Measurements from ENCODE around the gene EZH2.

EZH2 gene

DNA sequence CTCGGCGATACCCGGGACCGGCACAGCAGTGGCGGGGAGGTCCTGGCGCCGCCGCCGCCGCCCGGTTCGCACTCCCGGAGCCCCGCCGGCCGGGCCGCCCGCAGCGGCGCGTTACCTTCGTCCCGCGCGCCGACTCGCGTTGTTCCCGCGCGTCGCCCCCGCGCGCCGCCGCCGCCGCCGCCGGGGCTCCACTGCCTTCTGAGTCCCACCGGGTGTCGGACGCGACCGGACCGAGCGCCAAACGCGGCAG, at the start of gene EZH2:
Gene EZH2, minus strand, starts transcription at position 243 of the 250 bp plus-strand sequence. CDS start 36,993 bp downstream, outside the sequence.
- no peak for DNase-seq

DNA sequence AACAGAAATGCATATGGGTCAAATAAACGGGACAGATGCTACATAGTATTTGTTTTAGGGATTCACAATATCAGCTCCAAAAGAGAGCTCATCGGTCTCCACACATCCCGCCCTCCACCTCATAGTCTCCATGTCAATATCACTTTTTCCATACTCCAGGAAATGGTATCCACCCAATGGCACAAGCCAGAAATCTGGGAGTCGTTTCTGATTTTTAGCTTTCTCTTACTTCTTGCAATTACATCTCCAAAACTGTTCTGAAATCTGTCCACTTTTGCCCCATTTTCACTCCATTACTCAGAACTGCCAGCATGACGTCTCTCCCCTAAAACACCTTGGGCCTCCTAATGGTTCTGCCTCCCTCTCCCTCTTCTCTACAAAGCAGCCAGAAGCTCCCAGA, 47.4 kb upstream of the EZH2 start:
- DNase-seq: no peak

- no peak for DNase-seq
These were observed 46.2 kb upstream of the EZH2 start for GRCh38 chr7:148930335-148930734.

DNA sequence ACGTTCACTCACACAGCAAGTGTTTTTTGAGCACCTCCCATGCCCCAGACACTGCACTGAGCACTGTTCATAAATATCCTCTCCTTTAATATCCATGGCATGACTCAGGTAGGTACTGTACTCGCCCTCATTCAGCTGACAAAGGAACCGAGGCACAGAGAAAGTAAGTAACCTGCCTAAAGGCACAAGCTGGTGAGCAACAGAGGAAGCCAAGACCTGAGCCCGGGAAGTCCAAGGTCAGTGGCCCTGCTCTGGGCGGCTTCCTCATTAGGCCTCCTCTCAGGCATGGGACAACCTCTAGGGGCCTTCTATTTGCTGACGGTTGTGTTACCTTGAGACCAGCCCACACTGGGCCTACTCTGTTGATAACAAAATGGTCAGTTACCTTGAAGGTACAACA, 45.1 kb upstream of the EZH2 start:
- no peak for DNase-seq

DNA sequence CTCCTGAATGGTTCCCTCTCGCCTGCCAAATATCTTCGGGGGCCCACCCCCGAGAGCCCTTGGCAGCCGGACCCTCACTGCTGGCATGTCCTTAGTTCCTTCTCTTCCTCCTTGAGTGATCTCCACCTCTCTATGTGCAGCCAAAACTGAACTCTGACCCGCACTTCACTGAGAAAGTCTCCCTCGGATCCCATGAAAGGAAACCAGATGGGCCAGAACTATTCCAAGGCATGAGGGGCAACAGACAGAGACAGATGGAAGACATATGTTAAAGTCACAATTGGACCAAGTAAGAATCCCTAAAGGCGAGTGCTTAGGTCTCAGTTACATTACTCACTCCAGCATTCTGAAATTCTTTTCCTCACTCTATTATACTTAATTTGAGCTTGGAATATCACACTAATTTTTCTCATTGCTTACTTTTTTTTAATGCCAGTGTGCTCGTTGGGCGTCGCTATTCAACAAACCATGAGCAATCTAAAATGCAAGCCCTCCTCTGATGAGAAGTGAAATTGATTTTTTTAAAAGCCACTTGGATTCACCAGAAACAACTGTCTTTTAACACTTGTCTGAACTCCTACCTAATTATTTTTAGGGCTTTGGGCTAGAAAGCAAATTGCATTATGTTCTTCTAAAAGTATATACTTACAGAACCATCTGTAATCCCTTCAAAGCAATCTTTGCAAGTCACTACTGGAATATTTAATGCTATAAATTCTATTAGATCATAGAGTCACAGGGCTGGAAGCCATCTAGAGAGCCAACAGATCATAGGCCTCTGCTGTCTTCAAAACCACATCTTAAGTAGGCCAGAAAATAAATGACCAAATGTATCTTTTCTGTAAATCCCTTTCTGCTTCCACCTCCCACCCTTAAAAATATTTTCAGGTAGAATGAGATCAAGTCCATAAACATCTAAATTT, 43.3 kb upstream of the EZH2 start:
- DNase-seq: no peak

- no peak for DNase-seq
These were observed 41.7 kb upstream of the EZH2 start for GRCh38 chr7:148925836-148926235.

GRCh38 chr7:148924011-148924410, 39.9 kb upstream of the EZH2 start:
- DNase-seq: no peak

GRCh38 chr7:148921806-148922205, 37.7 kb upstream of the EZH2 start:
- DNase-seq: no peak

DNA sequence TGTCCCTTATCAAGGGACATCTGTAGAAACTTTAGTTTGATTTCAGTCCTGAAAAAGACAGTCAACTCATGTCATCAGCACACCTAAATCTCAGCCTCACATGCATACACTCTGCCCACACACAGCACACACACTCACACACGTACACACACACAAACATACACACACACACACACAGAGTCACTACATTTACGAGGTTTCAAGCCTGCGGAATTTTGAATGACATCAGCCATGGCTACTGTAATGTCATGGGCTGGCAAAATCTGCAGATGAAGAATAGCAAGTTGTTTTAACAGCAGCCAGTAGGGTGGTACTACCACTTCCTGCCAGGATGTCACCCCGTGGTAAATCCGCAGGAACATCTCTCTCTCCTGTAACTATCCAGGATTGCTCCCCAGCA, 37.1 kb upstream of the EZH2 start:
- no peak for DNase-seq

GRCh38 chr7:148919859-148920258, 35.8 kb upstream of the EZH2 start:
- DNase-seq: no peak

DNA sequence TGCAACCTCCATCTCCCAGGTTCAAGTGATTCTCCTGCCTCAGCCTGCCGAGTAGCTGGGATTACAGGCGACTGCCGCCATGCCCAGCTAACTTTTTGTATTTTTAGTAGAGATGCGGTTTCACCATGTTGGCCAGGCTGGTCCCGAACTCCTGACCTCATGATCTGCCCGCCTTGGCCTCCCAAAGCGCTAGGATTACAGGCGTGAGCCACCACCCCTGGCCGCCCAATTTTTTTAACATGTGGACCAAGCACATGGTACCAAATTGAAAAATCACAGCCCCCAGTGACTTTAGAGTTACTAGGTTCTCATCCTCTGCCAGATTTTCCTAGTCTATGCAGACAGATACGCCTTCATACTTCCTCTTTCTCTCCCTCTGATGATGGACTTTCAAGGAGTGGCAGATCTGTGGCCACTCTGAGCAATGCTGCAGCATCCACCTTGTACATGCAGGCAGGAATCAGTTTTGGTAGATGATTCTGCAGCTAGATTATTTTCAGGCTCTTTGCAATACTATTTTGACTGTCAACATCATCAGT, 34.0 kb upstream of the EZH2 start:
- no peak for DNase-seq

DNA sequence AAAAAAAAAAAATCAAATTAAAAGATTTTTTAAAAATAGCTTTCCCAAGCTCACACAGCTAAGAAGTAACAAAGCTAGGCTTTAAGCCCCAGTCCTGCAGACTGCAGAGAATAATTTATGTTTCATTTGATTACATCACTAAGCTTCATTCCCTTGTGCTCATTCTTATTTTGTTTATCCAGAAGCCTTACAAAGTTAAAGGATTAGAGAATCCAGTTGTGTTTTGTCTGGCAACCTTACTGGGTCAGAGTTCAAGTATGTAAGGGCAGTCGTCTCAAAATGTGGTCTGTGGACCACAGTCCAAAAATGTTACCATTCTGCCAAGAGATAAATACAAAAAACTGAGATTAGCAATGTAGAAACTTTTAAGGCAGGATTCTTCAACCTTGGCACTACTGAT, 32.1 kb upstream of the EZH2 start:
- DNase-seq: peak; percentile 65

GRCh38 chr7:148915211-148915610, 31.1 kb upstream of the EZH2 start:
- DNase-seq: no peak

- peak; percentile 72 for DNase-seq
These were observed 30.2 kb upstream of the EZH2 start for GRCh38 chr7:148914208-148914777.

DNA sequence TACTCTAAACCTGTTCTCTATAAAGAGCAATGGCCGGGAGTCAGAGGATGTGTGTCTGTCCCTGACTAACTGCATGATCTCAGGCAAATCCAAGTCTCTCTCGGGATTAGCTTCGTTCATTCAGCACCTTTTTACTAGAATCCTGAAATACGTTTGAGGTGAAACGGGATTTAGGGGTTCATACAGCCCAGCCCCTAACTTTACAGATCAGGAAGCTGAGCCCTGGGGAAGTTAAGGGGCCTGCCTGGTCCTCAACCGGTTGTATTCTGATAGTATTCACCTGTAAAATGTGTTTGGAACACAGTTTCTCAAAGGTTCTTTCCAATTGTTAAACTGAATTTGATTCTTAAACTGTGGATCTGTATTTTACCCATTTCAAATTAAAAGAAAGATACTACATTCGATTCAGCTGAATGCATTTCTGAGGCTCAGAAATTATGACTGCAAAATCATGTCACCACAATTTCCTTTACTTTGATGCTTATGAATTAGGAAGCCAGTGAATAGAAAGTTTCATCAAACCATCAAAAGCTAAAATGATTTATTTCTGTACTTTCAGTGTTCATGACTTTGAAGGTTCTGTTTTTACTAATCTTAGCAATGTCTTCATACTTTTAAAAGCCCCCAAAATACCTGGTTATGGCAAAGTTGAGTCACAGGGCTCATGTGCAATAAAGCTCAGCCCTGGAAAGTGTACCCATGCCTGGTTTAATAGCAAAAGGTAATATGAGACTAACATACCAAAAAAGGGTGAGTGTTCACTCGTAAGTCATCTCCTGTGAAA, 28.9 kb upstream of the EZH2 start:
- no peak for DNase-seq

GRCh38 chr7:148912151-148912550, 28.1 kb upstream of the EZH2 start:
- no peak for DNase-seq

DNA sequence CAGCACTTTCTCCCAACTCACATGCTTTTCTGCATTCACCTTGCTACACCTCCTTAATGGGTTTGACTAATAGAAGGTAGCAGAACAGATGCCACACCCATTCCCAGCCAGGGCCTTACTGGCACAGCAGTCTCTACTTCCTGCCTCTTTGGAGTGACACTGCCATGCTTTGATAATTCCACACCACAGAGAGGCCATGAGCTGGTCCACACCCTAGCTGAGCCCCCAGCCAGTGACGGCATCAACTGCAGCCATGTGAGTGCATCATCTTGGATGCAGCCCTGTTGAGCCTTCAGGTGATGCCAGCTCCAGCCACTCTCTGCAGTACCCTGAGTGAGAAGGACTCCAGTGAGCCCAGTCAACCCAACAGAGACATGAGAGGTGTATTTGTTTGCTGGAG, 27.5 kb upstream of the EZH2 start:
- DNase-seq: no peak

DNA sequence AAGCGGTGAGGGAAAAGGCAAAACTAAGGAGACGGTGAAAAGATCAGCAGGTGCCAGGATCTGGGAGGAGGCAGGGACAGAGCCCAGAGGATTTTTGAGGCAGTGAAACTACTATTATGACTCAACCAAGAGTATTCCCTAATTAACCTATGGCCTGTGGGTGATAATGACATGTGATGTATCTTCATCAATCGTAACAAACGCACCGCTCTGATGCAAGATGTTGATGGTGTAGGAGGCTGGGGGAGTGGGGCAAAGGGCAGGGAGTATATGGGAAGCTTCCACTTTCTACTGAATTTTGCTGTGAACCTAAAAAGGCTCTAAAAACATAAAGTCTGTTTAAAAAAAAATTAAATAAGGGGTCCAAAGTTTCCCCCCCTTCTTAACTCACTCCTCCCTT, 25.5 kb upstream of the EZH2 start:
- no peak for DNase-seq

GRCh38 chr7:148906707-148907498, 22.8 kb upstream of the EZH2 start:
- DNase-seq: no peak

GRCh38 chr7:148905093-148905666, 21.1 kb upstream of the EZH2 start:
- no peak for DNase-seq

DNA sequence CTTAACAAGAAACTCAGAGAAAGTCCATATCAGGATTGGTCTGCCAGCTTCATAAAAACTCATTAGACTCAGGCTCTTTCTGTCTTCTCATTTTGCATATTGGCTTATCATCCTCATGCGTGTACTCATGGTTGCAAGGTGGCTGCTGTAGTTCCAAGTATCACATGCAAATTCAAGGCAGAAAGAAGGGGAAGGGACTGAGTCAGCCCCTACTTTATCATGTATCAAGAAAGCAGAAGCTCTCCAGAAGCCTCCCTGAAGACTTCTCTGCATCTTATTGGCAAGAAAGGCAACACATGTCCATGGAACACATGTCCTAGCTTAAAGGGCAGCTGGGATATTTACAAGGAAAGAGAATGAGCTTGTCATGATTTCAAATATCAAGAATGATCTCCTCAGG, 19.4 kb upstream of the EZH2 start:
- no peak for DNase-seq

- DNase-seq: no peak
These were observed 17.1 kb upstream of the EZH2 start for GRCh38 chr7:148901178-148901577.
